ENCODE data around the gene WDFY4.

GRCh38 chr10:48775206-48775517, 90.5 kb downstream of the WDFY4 start:
- no peak for TF ChIP-seq POLR2AphosphoS5 (IDR thresholded peaks at IDR 0.05; ENCODE audit: low read depth, low read length)
- no peak for TF ChIP-seq CTCF (IDR thresholded peaks at IDR 0.05)
- TF ChIP-seq REST (IDR thresholded peaks at IDR 0.05; ENCODE audit: insufficient read depth in 1 of 2, low read depth in 2 of 2, low read length in 1 of 2): no peak
- no peak for TF ChIP-seq SIN3A (IDR thresholded peaks at IDR 0.05; ENCODE audit: borderline replicate concordance, insufficient read depth, low read depth, low read length)
- no peak for TF ChIP-seq TCF7L2 (IDR thresholded peaks at IDR 0.05; ENCODE audit: low read depth, low read length)
